Right ventricle myocardium inferior (tissue), 1 donor: Measurements from ENCODE around the gene UBE2Q1. TPM values are rescaled to one million over a fixed set of nuclear protein-coding genes. Genes with fewer than 3 reads are reported as not detected.

Experiments used
- ATAC-seq: fragments of 200-7000 bp; cut with Tn5 transposase; one replicate; pipeline ENCODE4 v1.9.1; 2020; ENCODE audit warnings: mild to moderate bottlenecking, moderate library complexity
- DNase-seq: peaks from one replicate; pipeline ENCODE4 v3.0.0; 2021; ENCODE audit errors: missing footprints
- intact Hi-C: fragments of 100-400 bp; cut with DNase I; formaldehyde crosslinking; loops from one replicate; pipeline ENCODE4 v1.11.0; 2022
- total RNA-seq: library from RNA; stranded (reverse); fragmentation: NEBNext Ultra II Directional; extraction: Animal tissue kit (Norgen Biotek cat#: 25700); gene quantifications from one replicate; pipeline ENCODE4 v1.2.1, GENCODE V29; 2021
- donor health status: DM: no; HTN: yes; CAD: no; lungs with severe emphysema.

The UBE2Q1 gene
- total RNA-seq, 1 donor from 2014 or later, result 53.2 TPM

GRCh38 chr1:154529308-154529707, 29.2 kb downstream of the UBE2Q1 start:
- DNase-seq (no peak), ATAC-seq (no peak)
- intact Hi-C loops, result no loop called here

- ATAC-seq, result no peak
- intact Hi-C loops, result no loop called here
- no peak for DNase-seq
Measured at GRCh38 chr1:154527192-154527591, 31.3 kb downstream of the UBE2Q1 start.

GRCh38 chr1:154524881-154525280, 33.6 kb downstream of the UBE2Q1 start:
- DNase-seq (no peak), ATAC-seq (no peak)
- intact Hi-C loops, result no loop called here

- intact Hi-C loops, result no loop called here
- ATAC-seq (no peak), DNase-seq (no peak)
Measured at GRCh38 chr1:154521695-154522094, 36.8 kb downstream of the UBE2Q1 start.

- DNase-seq, result no peak
- peak; percentile 82 for ATAC-seq
Measured at GRCh38 chr1:154520333-154520732, 38.1 kb downstream of the UBE2Q1 start.

GRCh38 chr1:154519591-154519991, 38.9 kb downstream of the UBE2Q1 start:
- ATAC-seq, result peak; percentile 67
- no peak for DNase-seq
- intact Hi-C loops, result no loop called here

More at GRCh38 chr1:154520333-154520732, 38.1 kb downstream of the UBE2Q1 start:
- intact Hi-C loops, result no loop called here

- ATAC-seq (no peak), DNase-seq (no peak)
- intact Hi-C loops, result no loop called here
Measured at GRCh38 chr1:154517661-154518060, 40.8 kb downstream of the UBE2Q1 start.

GRCh38 chr1:154514066-154514553, 44.4 kb downstream of the UBE2Q1 start:
- intact Hi-C loops, result no loop called here
- DNase-seq (no peak), ATAC-seq (no peak)

- DNase-seq, result no peak
- no peak for ATAC-seq
- intact Hi-C loops, result no loop called here
Measured at GRCh38 chr1:154512760-154513159, 45.7 kb downstream of the UBE2Q1 start.

GRCh38 chr1:154503898-154504297, 54.6 kb downstream of the UBE2Q1 start:
- no peak for DNase-seq
- intact Hi-C loops, result no loop called here
- ATAC-seq, result no peak

GRCh38 chr1:154502744-154503115, 55.7 kb downstream of the UBE2Q1 start:
- intact Hi-C loops, result loop anchor here (1.0 kb wide), 1 partner anchor 22 kb away; no protein-coding TSS in a partner anchor
- no peak for DNase-seq
- ATAC-seq, result peak; percentile 35

- peak; percentile 77 for DNase-seq
- ATAC-seq, result peak; percentile 58
- intact Hi-C loops, result loop anchor here (1.0 kb wide), 1 partner anchor 22 kb away; no protein-coding TSS in a partner anchor
Measured at GRCh38 chr1:154502066-154502743, 56.3 kb downstream of the UBE2Q1 start, which contains the start of the genes SHE and TDRD10. TSS of gene SHE (minus strand) at chr1:154502412. CDS start at chr1:154502026, 386 bp downstream. TSS of gene TDRD10 (plus strand) at chr1:154502219. CDS start at chr1:154506904, 4,685 bp downstream.

- DNase-seq (peak; percentile 78), ATAC-seq (peak; percentile 83)
- intact Hi-C loops, result loop anchor here (1.0 to 2.0 kb wide), 2 partner anchors 17 to 21 kb away; no protein-coding TSS in a partner anchor
Measured at GRCh38 chr1:154501423-154502065, 56.9 kb downstream of the UBE2Q1 start.

- ATAC-seq (no peak), DNase-seq (no peak)
- intact Hi-C loops, result loop anchor here (2.0 kb wide), 1 partner anchor 16 kb away; no protein-coding TSS in a partner anchor
Measured at GRCh38 chr1:154500533-154500932, 57.9 kb downstream of the UBE2Q1 start.

- ATAC-seq, result no peak
- DNase-seq, result no peak
- intact Hi-C loops, result no loop called here
Measured at GRCh38 chr1:154499446-154499845, 59.0 kb downstream of the UBE2Q1 start.

Other genes starting within 250 kb of the UBE2Q1 start
- gene AQP10, start 237.6 kb downstream of the UBE2Q1 start, total RNA-seq, result not detected
- 12.8 TPM for gene ATP8B2, start 233.1 kb downstream of the UBE2Q1 start, total RNA-seq
- gene IL6R, start 153.3 kb downstream of the UBE2Q1 start, total RNA-seq, result 13.1 TPM
- 2.2 TPM for gene TDRD10, start 56.4 kb downstream of the UBE2Q1 start, total RNA-seq
- gene SHE, start 56.2 kb downstream of the UBE2Q1 start, total RNA-seq, result 11.3 TPM
- not detected for gene CHRNB2, start 9.1 kb upstream of the UBE2Q1 start, total RNA-seq
- gene ADAR, start 49.5 kb upstream of the UBE2Q1 start, total RNA-seq, result 52.8 TPM